ENCODE measurements around the gene NFIB.
A peak's percentile ranks its signal among the peaks of the same experiment; 100 is the strongest.

NFIB gene

GRCh38 chr9:14214065-14214684, 99.8 kb downstream of the NFIB start:
- no peak for DNase-seq (ENCODE audit: low read depth)
- H3K4me3 ChIP-seq (ENCODE audit: low read depth, low read length), result no peak overlapping the region
- in situ Hi-C loops (cut with HindIII; ENCODE audit: low sequenced_read_pairs), result no loop called here
- no peak for TF ChIP-seq CTCF (IDR thresholded peaks at IDR 0.05; ENCODE audit: low read depth, low read length, missing control alignments)

- TF ChIP-seq CTCF (IDR thresholded peaks at IDR 0.05; ENCODE audit: low read depth, low read length, missing control alignments), result no peak
- no peak overlapping the region for H3K4me3 ChIP-seq (ENCODE audit: low read depth, low read length)
- in situ Hi-C loops (cut with HindIII; ENCODE audit: low sequenced_read_pairs), result no loop called here
- DNase-seq (ENCODE audit: low read depth), result no peak
Observed at GRCh38 chr9:14213504-14213903, 100.4 kb downstream of the NFIB start.

- DNase-seq (ENCODE audit: low read depth), result no peak
- H3K4me3 ChIP-seq (ENCODE audit: low read depth, low read length), result no peak overlapping the region
- in situ Hi-C loops (cut with HindIII; ENCODE audit: low sequenced_read_pairs), result no loop called here
- no peak for TF ChIP-seq CTCF (IDR thresholded peaks at IDR 0.05; ENCODE audit: low read depth, low read length, missing control alignments)
Observed at GRCh38 chr9:14212697-14213420, 101.1 kb downstream of the NFIB start.

- TF ChIP-seq CTCF (IDR thresholded peaks at IDR 0.05; ENCODE audit: low read depth, low read length, missing control alignments), result no peak
Observed at GRCh38 chr9:14212077-14212476, 101.9 kb downstream of the NFIB start.

GRCh38 chr9:14211564-14211963, 102.4 kb downstream of the NFIB start:
- in situ Hi-C loops (cut with HindIII; ENCODE audit: low sequenced_read_pairs), result no loop called here
- H3K4me3 ChIP-seq (ENCODE audit: low read depth, low read length), result no peak overlapping the region
- no peak for DNase-seq (ENCODE audit: low read depth)
- TF ChIP-seq CTCF (IDR thresholded peaks at IDR 0.05; ENCODE audit: low read depth, low read length, missing control alignments), result no peak

More at GRCh38 chr9:14212077-14212476, 101.9 kb downstream of the NFIB start:
- in situ Hi-C loops (cut with HindIII; ENCODE audit: low sequenced_read_pairs), result no loop called here
- DNase-seq (ENCODE audit: low read depth), result peak; percentile 42
- H3K4me3 ChIP-seq (ENCODE audit: low read depth, low read length), result no peak overlapping the region

- no peak for TF ChIP-seq CTCF (IDR thresholded peaks at IDR 0.05; ENCODE audit: low read depth, low read length, missing control alignments)
- H3K4me3 ChIP-seq (ENCODE audit: low read depth, low read length), result no peak overlapping the region
- DNase-seq (ENCODE audit: low read depth), result no peak
- in situ Hi-C loops (cut with HindIII; ENCODE audit: low sequenced_read_pairs), result no loop called here
Observed at GRCh38 chr9:14210428-14210827, 103.5 kb downstream of the NFIB start.

All from astrocyte of the cerebellum (primary cell).